Measurements from ENCODE around the gene MT1M. TPM values are rescaled to one million over a fixed set of nuclear protein-coding genes. Genes with fewer than 3 reads are reported as not detected.

The MT1M gene
- polyA plus RNA-seq, 2 of the 4 experiments (the other 2 are of a cell fraction) = not detected

DNA sequence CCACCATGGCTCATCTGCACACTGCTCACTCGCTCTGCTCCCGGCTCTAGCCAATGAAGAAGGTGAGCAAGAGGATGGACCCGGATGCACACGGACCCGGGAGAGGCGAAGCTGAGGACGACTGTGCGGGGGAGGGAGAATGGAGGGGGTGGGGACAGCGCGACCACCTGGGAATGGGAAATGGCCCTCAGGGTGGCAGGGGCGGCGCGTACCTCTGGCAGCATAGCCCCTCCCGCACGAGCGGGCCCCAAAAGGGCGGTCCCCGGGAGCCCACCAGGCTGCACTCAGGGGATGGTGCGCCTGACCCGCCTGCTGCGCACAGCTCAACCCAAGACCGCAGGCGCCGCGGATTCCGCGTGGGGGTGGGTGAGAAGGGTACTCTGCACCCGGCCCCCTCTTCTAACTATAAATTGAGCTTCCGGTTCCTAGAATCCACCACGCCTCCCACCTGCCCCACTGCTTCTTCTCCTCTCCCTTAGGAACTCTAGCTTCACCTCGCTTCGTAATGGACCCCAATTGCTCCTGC is 43.3 kb downstream of the MT1M start:
- ChIA-PET CTCF (interaction anchor here (0.7 to 4.3 kb wide), 4 partner anchors 10 to 72 kb away, joined by 3 to 33 read pairs (median 4); no protein-coding TSS in a partner anchor), POLR2A (no interaction called here)
- Histone ChIP-seq H3K9me3 (no peaks in the 10 kb centered on the region), H3K27ac (no peak overlapping the region), H3K4me1 (no peaks in the 10 kb centered on the region), H3K4me2 (no peak overlapping the region), H3K4me3 (no peak overlapping the region)
- WGBS (ENCODE audit: missing lambda C conversion rate) = 92% methylated on average over 24 of the region's 32 CpGs
- TF ChIP-seq, protein P1, sequence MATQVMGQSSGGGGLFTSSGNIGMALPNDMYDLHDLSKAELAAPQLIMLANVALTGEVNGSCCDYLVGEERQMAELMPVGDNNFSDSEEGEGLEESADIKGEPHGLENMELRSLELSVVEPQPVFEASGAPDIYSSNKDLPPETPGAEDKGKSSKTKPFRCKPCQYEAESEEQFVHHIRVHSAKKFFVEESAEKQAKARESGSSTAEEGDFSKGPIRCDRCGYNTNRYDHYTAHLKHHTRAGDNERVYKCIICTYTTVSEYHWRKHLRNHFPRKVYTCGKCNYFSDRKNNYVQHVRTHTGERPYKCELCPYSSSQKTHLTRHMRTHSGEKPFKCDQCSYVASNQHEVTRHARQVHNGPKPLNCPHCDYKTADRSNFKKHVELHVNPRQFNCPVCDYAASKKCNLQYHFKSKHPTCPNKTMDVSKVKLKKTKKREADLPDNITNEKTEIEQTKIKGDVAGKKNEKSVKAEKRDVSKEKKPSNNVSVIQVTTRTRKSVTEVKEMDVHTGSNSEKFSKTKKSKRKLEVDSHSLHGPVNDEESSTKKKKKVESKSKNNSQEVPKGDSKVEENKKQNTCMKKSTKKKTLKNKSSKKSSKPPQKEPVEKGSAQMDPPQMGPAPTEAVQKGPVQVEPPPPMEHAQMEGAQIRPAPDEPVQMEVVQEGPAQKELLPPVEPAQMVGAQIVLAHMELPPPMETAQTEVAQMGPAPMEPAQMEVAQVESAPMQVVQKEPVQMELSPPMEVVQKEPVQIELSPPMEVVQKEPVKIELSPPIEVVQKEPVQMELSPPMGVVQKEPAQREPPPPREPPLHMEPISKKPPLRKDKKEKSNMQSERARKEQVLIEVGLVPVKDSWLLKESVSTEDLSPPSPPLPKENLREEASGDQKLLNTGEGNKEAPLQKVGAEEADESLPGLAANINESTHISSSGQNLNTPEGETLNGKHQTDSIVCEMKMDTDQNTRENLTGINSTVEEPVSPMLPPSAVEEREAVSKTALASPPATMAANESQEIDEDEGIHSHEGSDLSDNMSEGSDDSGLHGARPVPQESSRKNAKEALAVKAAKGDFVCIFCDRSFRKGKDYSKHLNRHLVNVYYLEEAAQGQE (IDR thresholded peaks at IDR 0.05) = no peak
- TF ChIP-seq JUN (IDR thresholded peaks at IDR 0.05) (no peak), JUNB (IDR thresholded peaks at IDR 0.05) (no peak), ZSCAN20 (CRISPR knock-in tag; IDR thresholded peaks at IDR 0.05) (no peak), BHLHE40 (IDR thresholded peaks at IDR 0.05; ENCODE audit: low read depth, low read length) (no peak), CEBPB (IDR thresholded peaks at IDR 0.05) (no peak), NFE2L2 (conservative IDR thresholded peaks at IDR 0.05; ENCODE audit: low read length) (no peak), RNF2 (IDR thresholded peaks at IDR 0.05; ENCODE audit: borderline replicate concordance, low read depth) (no peak), TFCP2L1 (CRISPR knock-in tag; IDR thresholded peaks at IDR 0.05) (no peak), POLR2A (IDR thresholded peaks at IDR 0.05; ENCODE audit: low read length) (no peak), HOXB13 (CRISPR knock-in tag; IDR thresholded peaks at IDR 0.05; ENCODE audit: low read depth) (no peak), RCOR1 (IDR thresholded peaks at IDR 0.05; ENCODE audit: low read depth, low read length) (no peak), TP53 (CRISPR knock-in tag; IDR thresholded peaks at IDR 0.05) (no peak), MYC (IDR thresholded peaks at IDR 0.05; ENCODE audit: borderline replicate concordance, low read length) (no peak), HDAC2 (IDR thresholded peaks at IDR 0.05) (no peak), FOSB (CRISPR knock-in tag; IDR thresholded peaks at IDR 0.05) (no peak)
- TF ChIP-seq, protein P2, sequence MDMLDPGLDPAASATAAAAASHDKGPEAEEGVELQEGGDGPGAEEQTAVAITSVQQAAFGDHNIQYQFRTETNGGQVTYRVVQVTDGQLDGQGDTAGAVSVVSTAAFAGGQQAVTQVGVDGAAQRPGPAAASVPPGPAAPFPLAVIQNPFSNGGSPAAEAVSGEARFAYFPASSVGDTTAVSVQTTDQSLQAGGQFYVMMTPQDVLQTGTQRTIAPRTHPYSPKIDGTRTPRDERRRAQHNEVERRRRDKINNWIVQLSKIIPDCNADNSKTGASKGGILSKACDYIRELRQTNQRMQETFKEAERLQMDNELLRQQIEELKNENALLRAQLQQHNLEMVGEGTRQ (IDR thresholded peaks at IDR 0.05) = no peak
- TF ChIP-seq, protein P3, sequence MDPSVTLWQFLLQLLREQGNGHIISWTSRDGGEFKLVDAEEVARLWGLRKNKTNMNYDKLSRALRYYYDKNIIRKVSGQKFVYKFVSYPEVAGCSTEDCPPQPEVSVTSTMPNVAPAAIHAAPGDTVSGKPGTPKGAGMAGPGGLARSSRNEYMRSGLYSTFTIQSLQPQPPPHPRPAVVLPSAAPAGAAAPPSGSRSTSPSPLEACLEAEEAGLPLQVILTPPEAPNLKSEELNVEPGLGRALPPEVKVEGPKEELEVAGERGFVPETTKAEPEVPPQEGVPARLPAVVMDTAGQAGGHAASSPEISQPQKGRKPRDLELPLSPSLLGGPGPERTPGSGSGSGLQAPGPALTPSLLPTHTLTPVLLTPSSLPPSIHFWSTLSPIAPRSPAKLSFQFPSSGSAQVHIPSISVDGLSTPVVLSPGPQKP (IDR thresholded peaks at IDR 0.05; ENCODE audit: low read depth, low read length) = no peak
- TF ChIP-seq, protein P4, sequence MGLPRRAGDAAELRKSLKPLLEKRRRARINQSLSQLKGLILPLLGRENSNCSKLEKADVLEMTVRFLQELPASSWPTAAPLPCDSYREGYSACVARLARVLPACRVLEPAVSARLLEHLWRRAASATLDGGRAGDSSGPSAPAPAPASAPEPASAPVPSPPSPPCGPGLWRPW (IDR thresholded peaks at IDR 0.05) = no peak
- TF ChIP-seq, protein P5, sequence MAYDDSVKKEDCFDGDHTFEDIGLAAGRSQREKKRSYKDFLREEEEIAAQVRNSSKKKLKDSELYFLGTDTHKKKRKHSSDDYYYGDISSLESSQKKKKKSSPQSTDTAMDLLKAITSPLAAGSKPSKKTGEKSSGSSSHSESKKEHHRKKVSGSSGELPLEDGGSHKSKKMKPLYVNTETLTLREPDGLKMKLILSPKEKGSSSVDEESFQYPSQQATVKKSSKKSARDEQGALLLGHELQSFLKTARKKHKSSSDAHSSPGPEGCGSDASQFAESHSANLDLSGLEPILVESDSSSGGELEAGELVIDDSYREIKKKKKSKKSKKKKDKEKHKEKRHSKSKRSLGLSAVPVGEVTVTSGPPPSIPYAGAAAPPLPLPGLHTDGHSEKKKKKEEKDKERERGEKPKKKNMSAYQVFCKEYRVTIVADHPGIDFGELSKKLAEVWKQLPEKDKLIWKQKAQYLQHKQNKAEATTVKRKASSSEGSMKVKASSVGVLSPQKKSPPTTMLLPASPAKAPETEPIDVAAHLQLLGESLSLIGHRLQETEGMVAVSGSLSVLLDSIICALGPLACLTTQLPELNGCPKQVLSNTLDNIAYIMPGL (CRISPR knock-in tag; IDR thresholded peaks at IDR 0.05; ENCODE audit: borderline replicate concordance) = no peak
- ATAC-seq = no peak
- DNase-seq (ENCODE audit: low read depth in 1 of 2, low spot score in 1 of 2) = no peak
- FAIRE-seq = no peak
